ENCODE data around the gene OR7D4. TPM values are rescaled to one million over a fixed set of nuclear protein-coding genes. Genes with fewer than 3 reads are reported as not detected.

The OR7D4 gene
- total RNA-seq, 1 experiment from 2014 or later: not detected

GRCh38 chr19:9161427-9161826, 58.0 kb downstream of the OR7D4 start:
- H2AK5ac ChIP-seq (ENCODE audit: insufficient read length, low read length): no peak overlapping the region
- Mint-ChIP-seq H3K9me3 (peaks cover 25 to 52% of the 10 kb centered on the region in 2 experiments), H3K4me1 (no peaks in the 10 kb centered on the region), H3K4me3 (no peak overlapping the region), H3K27me3 (ENCODE audit: low read depth) (no peaks in the 10 kb centered on the region; the same call in 1 of the 2 replicates), H3K27ac (no peak overlapping the region), H3K36me3 (ENCODE audit: insufficient read depth in 1 of 3, low read depth in 3 of 3) (peaks cover 81 to 85% (median 83%) of the 10 kb centered on the region in 3 experiments)
- peaks cover 15% of the 10 kb centered on the region for H3K79me1 ChIP-seq (ENCODE audit: insufficient read depth, low read depth, low read length, poor library complexity, severe bottlenecking)
- H3K9ac ChIP-seq (ENCODE audit: extremely low read depth, insufficient read length, low read length): no peak overlapping the region
- H3K23ac ChIP-seq (ENCODE audit: insufficient read length, low read depth, low read length): no peak overlapping the region
- no peak overlapping the region for H3K4me2 ChIP-seq (ENCODE audit: insufficient read depth, insufficient read length, low read length)
- H3K23me2 ChIP-seq (ENCODE audit: insufficient read length, low read depth, low read length, poor library complexity, severe bottlenecking): no peaks in the 10 kb centered on the region
- no peak overlapping the region for H2AFZ ChIP-seq (ENCODE audit: low read length)
- no peak overlapping the region for H3T11ph ChIP-seq (ENCODE audit: low read length)
- H3K56ac ChIP-seq (ENCODE audit: insufficient read length, low read depth, low read length): no peak overlapping the region
- no peak overlapping the region for H3K27ac ChIP-seq (ENCODE audit: insufficient read length, low read depth, low read length)
- H4K20me1 ChIP-seq (ENCODE audit: control insufficient read depth, insufficient read depth, insufficient read length): no peaks in the 10 kb centered on the region
- no peak overlapping the region for H2BK20ac ChIP-seq (ENCODE audit: low read depth, low read length, poor library complexity, severe bottlenecking)
- H2BK12ac ChIP-seq (ENCODE audit: insufficient read length, low read depth, low read length): no peak overlapping the region
- peaks cover 7% of the 10 kb centered on the region for H3K9me3 ChIP-seq (ENCODE audit: control insufficient read depth, low read depth, low read length)
- DNase-seq: no peak
- no peak overlapping the region for H3K18ac ChIP-seq (ENCODE audit: insufficient read length, low read depth, low read length)
- H3K4ac ChIP-seq (ENCODE audit: low read depth, low read length): no peak overlapping the region
- no peak overlapping the region for H2BK5ac ChIP-seq (ENCODE audit: insufficient read length, low read length)
- H4K5ac ChIP-seq (ENCODE audit: insufficient read length, low read depth, low read length): no peak overlapping the region
- H3K79me2 ChIP-seq (ENCODE audit: insufficient read depth, low read length): peaks cover under 1% of the 10 kb centered on the region; the same call in 1 of the 2 replicates
- no peak overlapping the region for H3K14ac ChIP-seq (ENCODE audit: insufficient read depth, low read length)
- WGBS (ENCODE audit: extremely low coverage, insufficient read length, low lambda C conversion rate): no CpG with 5 or more reads among the region's 12 CpGs
- no peak overlapping the region for H2BK15ac ChIP-seq (ENCODE audit: low read depth, low read length)
- no peaks in the 10 kb centered on the region for H3K27me3 ChIP-seq (ENCODE audit: insufficient read depth, low read length)
- no peaks in the 10 kb centered on the region for H3K4me1 ChIP-seq (ENCODE audit: insufficient read depth, low read length)
- no peak for TF ChIP-seq CTCF (conservative IDR thresholded peaks at IDR 0.05)
- H4K8ac ChIP-seq (replicated peaks; ENCODE audit: insufficient read length, low read depth, low read length): no peak overlapping the region
- no peak overlapping the region for H2BK120ac ChIP-seq (ENCODE audit: low read depth, low read length, poor library complexity, severe bottlenecking)
- H4K91ac ChIP-seq (ENCODE audit: insufficient read length, low read depth, low read length): no peak overlapping the region

Other genes starting within 250 kb of the OR7D4 start
- gene MUC16, start 209.2 kb downstream of the OR7D4 start, total RNA-seq (2021): 0.22 and 0.29 TPM in 2 replicates
- gene OR1M1, start 132.5 kb downstream of the OR7D4 start, total RNA-seq (2021): not detected in 2 replicates
- not detected in 2 replicates for gene OR7G2, start 112.1 kb downstream of the OR7D4 start, total RNA-seq (2021)
- not detected in 2 replicates for gene OR7G1, start 103.8 kb downstream of the OR7D4 start, total RNA-seq (2021)
- not detected in 2 replicates for gene OR7G3, start 92.6 kb downstream of the OR7D4 start, total RNA-seq (2021)
- gene ZNF317, start 79.2 kb downstream of the OR7D4 start, total RNA-seq (2021): 50.3 and 52.8 TPM in 2 replicates
- gene OR7D2, start 40.6 kb downstream of the OR7D4 start, total RNA-seq (2021): 0.31 and 0.48 TPM in 2 replicates
- gene OR7E24, start 31.3 kb upstream of the OR7D4 start, total RNA-seq (2021): not detected in 2 replicates
- 4.1 and 4.2 TPM in 2 replicates for gene ZNF699, start 90.2 kb upstream of the OR7D4 start, total RNA-seq (2021)
- gene ZNF559, start 104.6 kb upstream of the OR7D4 start, total RNA-seq (2021): 18.1 and 19.7 TPM in 2 replicates
- gene ZNF177, start 143.4 kb upstream of the OR7D4 start, total RNA-seq (2021): 5.7 TPM in 2 replicates
- 14.7 and 15.4 TPM in 2 replicates for gene ZNF266, start 216.0 kb upstream of the OR7D4 start, total RNA-seq (2021)

All from H9 (cell line).